Esophagus squamous epithelium (tissue), 5 donors: ENCODE data around the gene SRGAP2B. TPM values are rescaled to one million over a fixed set of nuclear protein-coding genes. Genes with fewer than 3 reads are reported as not detected.
"Not testable (repeated sequence)": the region's sequence is repeated elsewhere in the genome, so short reads cannot be mapped to it uniquely, and the experiment has no call there.

Experiments
- DNase-seq: peaks from one replicate; lab custom pipeline; 2025; lab: John Stamatoyannopoulos, UW
- H3K27ac ChIP-seq, 4 donors: fragments of 200-600 bp; sonication (generic); one replicate each; pipeline ENCODE4 v1.5.1; 2016 to 2019; ENCODE audit warnings: mild to moderate bottlenecking in 1 of 4
- H3K27me3 ChIP-seq, 4 donors: fragments of 200-600 bp; sonication (generic); 1 replicate in 3 of 4; 2 replicates in 1 of 4; pipeline versions ENCODE4 v1.5.1 to v1.6.0; 2017 to 2021; ENCODE audit warnings: antibody characterized with exemption in 1 of 4
- H3K36me3 ChIP-seq, 3 donors: fragments of 200-600 bp; sonication (generic); one replicate each; pipeline ENCODE4 v1.5.1; 2016 to 2019
- H3K4me1 ChIP-seq, 3 donors: fragments of 200-600 bp; sonication (generic); one replicate each; pipeline ENCODE4 v1.5.1; 2017 to 2019
- H3K4me3 ChIP-seq, 4 donors: fragments of 200-600 bp; sonication (generic); 1 replicate in 3 of 4; 2 replicates in 1 of 4; pipeline ENCODE4 v1.5.1; 2016 to 2019; ENCODE audit warnings: mild to moderate bottlenecking in 2 of 4, moderate library complexity in 1 of 4
- H3K9me3 ChIP-seq, 3 donors: fragments of 200-600 bp; sonication (generic); one replicate each; pipeline ENCODE4 v1.5.1; 2016 to 2019
- whole genome bisulfite sequencing, 2 donors: methylation state at CpG; one replicate each; pipeline ENCODE4 v1.1.5; 2018; 5-methylcytosine and 5-hydroxymethylcytosine counted together
- intact Hi-C: fragments of 100-400 bp; cut with DNase I; formaldehyde crosslinking; loops from one replicate; pipeline ENCODE4 v1.15.0; 2022
- total RNA-seq, 4 donors: library from RNA; depleted of rRNA; stranded (reverse); fragments of >200 nt; gene quantifications; one replicate each; pipeline ENCODE4 v1.1.0, GENCODE V29; 2016
- donor health status: DM: yes; HTN: yes; CAD: no.

SRGAP2B gene
- total RNA-seq, 4 donors from 2014 or later: 9.1 to 13.7 (median 12.9) TPM

DNA sequence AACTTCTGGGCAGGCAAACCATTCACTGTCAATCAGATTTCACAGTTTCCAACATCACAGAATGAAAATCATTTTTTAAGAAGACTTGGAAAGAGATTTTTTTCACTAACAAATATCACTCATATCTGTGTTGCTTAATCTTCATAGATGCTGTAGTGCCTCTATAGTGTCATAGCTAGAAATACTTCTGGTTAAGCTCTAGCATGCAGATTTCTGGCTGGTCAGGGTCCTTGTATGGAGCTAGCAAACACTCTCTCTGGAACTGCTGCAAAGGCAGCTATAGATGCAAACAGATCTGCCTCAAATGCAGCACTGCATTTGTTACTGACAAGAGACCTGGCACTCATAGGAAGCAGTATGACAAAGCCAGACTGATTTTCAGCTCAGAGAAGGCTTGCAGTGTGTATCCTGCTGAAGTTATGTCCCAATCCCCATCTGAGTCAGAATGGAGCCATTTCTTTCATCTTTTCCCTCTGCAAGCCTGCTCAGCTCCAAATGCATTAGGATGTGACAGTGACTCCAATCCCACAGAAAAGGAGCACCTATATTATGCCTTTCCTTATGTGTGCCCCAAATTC lies 99.2 kb downstream of the SRGAP2B start:
- H3K27me3 ChIP-seq, H3K4me1 ChIP-seq, intact Hi-C loops, H3K9me3 ChIP-seq, DNase-seq, H3K4me3 ChIP-seq, H3K36me3 ChIP-seq, H3K27ac ChIP-seq: not testable (repeated sequence)

GRCh38 chr1:144992915-144993314 lies 102.2 kb downstream of the SRGAP2B start:
- 38% methylated on average over 1 of the region's 1 CpG; no CpG with 5 or more reads in 1 of the 2 donors for WGBS, 2 donors
- H3K4me1 ChIP-seq, DNase-seq, H3K4me3 ChIP-seq, H3K27ac ChIP-seq, intact Hi-C loops, H3K9me3 ChIP-seq, H3K27me3 ChIP-seq, H3K36me3 ChIP-seq: not testable (repeated sequence)

- H3K36me3 ChIP-seq, intact Hi-C loops, H3K27ac ChIP-seq, DNase-seq, H3K4me3 ChIP-seq, H3K9me3 ChIP-seq, H3K27me3 ChIP-seq, H3K4me1 ChIP-seq: not testable (repeated sequence)
- WGBS, 2 donors: no CpG with 5 or more reads among the region's 29 CpGs
Measured at GRCh38 chr1:144990611-144991010, 104.5 kb downstream of the SRGAP2B start.

- H3K9me3 ChIP-seq, DNase-seq, H3K4me3 ChIP-seq, H3K27ac ChIP-seq, H3K27me3 ChIP-seq, H3K36me3 ChIP-seq, H3K4me1 ChIP-seq, intact Hi-C loops: not testable (repeated sequence)
- WGBS, 2 donors: no CpG with 5 or more reads among the region's 2 CpGs
Measured at GRCh38 chr1:144987131-144987530, 108.0 kb downstream of the SRGAP2B start.

DNA sequence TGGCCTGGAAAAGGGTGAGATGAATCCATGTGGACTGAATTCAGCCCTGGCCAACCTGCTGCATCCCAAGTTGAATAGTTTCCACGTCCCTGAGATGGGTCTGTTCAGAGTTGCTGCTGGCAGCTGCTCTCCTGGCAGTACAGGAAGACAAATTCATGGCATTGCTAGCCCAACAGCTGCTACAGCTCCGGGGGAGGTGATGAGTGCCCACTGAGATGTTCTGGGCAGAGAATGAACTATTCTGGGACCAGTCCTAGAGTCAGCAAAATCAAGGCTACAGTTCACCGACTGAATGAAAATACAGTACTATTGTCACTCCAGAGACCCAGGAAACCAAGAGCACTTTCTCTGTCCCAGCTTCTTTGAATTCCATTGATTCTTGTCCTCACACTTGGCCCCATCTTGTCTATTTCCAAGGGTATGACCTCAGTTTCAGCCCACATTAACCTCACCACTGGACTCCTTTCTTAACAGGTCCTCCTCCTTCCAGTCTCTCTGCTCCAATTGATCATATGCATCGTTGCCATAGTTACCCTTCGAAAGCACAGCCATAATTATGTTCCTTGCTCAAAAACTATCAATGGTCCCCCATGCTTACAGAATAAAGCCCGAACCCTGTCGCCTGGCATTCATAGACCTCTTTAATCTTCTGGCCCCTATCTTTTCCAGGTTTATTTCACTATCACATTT lies 108.8 kb downstream of the SRGAP2B start:
- 100% methylated on average over 2 of the region's 7 CpGs for WGBS, 2 donors
- intact Hi-C loops, H3K4me1 ChIP-seq, H3K36me3 ChIP-seq, H3K27me3 ChIP-seq, H3K4me3 ChIP-seq, H3K27ac ChIP-seq, H3K9me3 ChIP-seq, DNase-seq: not testable (repeated sequence)

GRCh38 chr1:144985550-144986170 lies 109.5 kb downstream of the SRGAP2B start:
- H3K9me3 ChIP-seq, H3K36me3 ChIP-seq, H3K27ac ChIP-seq, H3K4me3 ChIP-seq, DNase-seq, H3K27me3 ChIP-seq, intact Hi-C loops, H3K4me1 ChIP-seq: not testable (repeated sequence)
- WGBS, 2 donors: 91 to 100% methylated on average over 4 of the region's 7 CpGs

DNA sequence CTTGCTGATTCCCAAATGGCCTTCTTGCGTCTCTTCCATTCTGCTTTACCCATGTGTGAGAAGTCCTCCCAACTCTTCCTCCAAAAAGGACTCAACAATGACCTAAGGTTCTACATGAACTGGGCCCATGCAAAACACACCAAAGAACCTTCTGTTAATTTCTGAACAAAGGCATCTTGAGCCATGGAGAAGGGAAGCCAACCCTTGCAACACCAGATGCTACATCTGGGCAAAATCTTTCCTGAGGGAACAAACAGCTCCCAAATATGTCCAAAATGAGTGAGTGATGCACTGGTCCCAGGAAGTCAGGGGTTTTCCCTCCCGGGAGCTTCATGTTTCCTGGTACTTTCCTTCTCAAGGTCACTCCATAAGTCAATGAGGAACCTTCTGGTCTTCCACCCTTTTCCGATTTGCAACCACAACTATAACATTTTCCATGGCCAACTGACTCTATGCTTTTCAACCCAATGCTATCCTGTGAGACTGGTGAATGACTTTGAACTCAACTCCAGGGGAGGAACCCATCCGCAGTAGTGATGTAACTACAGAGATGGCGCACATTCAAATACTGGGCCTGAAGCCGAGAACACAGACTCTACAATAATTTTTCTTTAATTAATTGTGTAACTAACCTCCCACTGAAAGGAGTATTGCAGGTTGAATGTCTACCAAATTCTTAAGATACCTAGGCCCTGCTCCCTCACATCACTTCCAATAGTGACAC lies 112.2 kb downstream of the SRGAP2B start:
- WGBS, 2 donors: no CpG with 5 or more reads among the region's 6 CpGs
- intact Hi-C loops: not testable (repeated sequence)

DNA sequence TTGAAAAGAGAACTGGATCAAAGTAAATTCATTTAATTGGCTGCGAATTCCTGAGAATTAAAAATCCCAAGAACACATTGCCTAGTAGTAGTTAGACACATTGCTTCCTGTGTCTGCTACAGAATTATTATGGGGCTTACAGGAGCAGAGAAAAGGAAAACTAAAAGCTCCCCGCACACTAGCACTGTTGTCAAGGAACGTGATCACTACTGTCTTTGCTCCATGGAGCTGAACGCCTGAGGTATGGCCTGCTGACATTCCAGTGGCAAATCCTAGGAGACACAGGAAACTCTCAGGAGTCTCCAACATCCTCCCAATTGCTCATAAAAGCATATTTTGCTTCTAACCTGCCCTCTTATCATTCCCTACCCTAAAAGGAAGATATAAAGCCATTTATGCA lies 114.0 kb downstream of the SRGAP2B start:
- intact Hi-C loops, H3K27ac ChIP-seq, H3K36me3 ChIP-seq, H3K27me3 ChIP-seq, H3K4me3 ChIP-seq, H3K4me1 ChIP-seq, H3K9me3 ChIP-seq, DNase-seq: not testable (repeated sequence)
- WGBS, 2 donors: 100% methylated on average over 1 of the region's 4 CpGs; no CpG with 5 or more reads in 1 of the 2 donors

More for the DNA sequence above, 112.2 kb downstream of the SRGAP2B start:
- not testable (repeated sequence) for H3K36me3 ChIP-seq, H3K9me3 ChIP-seq, H3K4me3 ChIP-seq, DNase-seq, H3K4me1 ChIP-seq, H3K27me3 ChIP-seq, H3K27ac ChIP-seq

GRCh38 chr1:144979960-144980595 lies 115.0 kb downstream of the SRGAP2B start:
- WGBS, 2 donors: 50% methylated on average over 1 of the region's 5 CpGs; no CpG with 5 or more reads in 1 of the 2 donors
- H3K4me1 ChIP-seq, H3K27me3 ChIP-seq, H3K27ac ChIP-seq, H3K36me3 ChIP-seq, DNase-seq, H3K9me3 ChIP-seq, H3K4me3 ChIP-seq, intact Hi-C loops: not testable (repeated sequence)

GRCh38 chr1:144977856-144978255 lies 117.3 kb downstream of the SRGAP2B start:
- H3K36me3 ChIP-seq, H3K9me3 ChIP-seq, intact Hi-C loops, H3K27ac ChIP-seq, DNase-seq, H3K4me3 ChIP-seq, H3K27me3 ChIP-seq, H3K4me1 ChIP-seq: not testable (repeated sequence)
- WGBS, 2 donors: no CpG with 5 or more reads among the region's 2 CpGs

GRCh38 chr1:144971936-144972335 lies 123.2 kb downstream of the SRGAP2B start:
- H3K27ac ChIP-seq, H3K27me3 ChIP-seq, H3K4me1 ChIP-seq, H3K9me3 ChIP-seq, intact Hi-C loops, DNase-seq, H3K4me3 ChIP-seq, H3K36me3 ChIP-seq: not testable (repeated sequence)
- WGBS, 2 donors: no CpG with 5 or more reads among the region's 3 CpGs

DNA sequence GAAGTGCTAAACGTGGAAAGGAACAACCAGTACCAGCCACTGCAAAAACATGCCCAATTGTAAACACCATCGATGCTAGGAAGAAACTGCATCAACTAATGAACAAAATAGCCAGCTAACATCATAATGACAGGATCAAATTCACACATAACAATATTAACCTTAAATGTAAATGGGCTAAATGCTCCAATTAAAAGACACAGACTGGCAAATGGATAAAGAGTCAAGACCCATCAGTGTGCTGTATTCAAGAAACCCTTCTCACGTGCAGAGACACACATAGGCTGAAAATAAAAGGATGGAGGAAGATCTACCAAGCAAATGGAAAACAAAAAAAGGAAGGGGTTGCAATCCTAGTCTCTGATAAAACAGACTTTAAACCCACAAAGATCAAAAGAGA lies 128.6 kb downstream of the SRGAP2B start:
- H3K9me3 ChIP-seq, DNase-seq, intact Hi-C loops, H3K4me3 ChIP-seq, H3K4me1 ChIP-seq, H3K27ac ChIP-seq, H3K36me3 ChIP-seq, H3K27me3 ChIP-seq: not testable (repeated sequence)
- WGBS, 2 donors: 82 to 95% methylated on average over 3 of the region's 3 CpGs
